ENCODE data around the gene JMJD1C. TPM values are rescaled to one million over a fixed set of nuclear protein-coding genes. Genes with fewer than 3 reads are reported as not detected.
"Not testable (repeated sequence)": the region's sequence is repeated elsewhere in the genome, so short reads cannot be mapped to it uniquely, and the experiment has no call there.

JMJD1C gene
- total RNA-seq, 1 experiment from 2014 or later: 67.6 TPM

- CTCF ChIA-PET: interaction anchor here (0.6 to 1.3 kb wide), 4 partner anchors 17 to 424 kb away, joined by 3 to 4 read pairs (median 3); no protein-coding TSS in a partner anchor
Observed at GRCh38 chr10:63383141-63383540, 82.6 kb downstream of the JMJD1C start.

GRCh38 chr10:63382066-63382465 is 83.7 kb downstream of the JMJD1C start:
- Mint-ChIP-seq H3K4me1 (ENCODE audit: low read depth, unreplicated experiment) (peaks cover 10% of the 10 kb centered on the region), H3K27ac (ENCODE audit: unreplicated experiment) (no peak overlapping the region), H3K9me3 (ENCODE audit: low read depth, unreplicated experiment) (no peaks in the 10 kb centered on the region), H3K27me3 (ENCODE audit: unreplicated experiment) (no peaks in the 10 kb centered on the region), H3K36me3 (ENCODE audit: insufficient read depth, unreplicated experiment) (no peaks in the 10 kb centered on the region), H3K4me3 (ENCODE audit: low read depth, unreplicated experiment) (no peak overlapping the region)
- no peak for TF ChIP-seq CTCF (IDR thresholded peaks at IDR 0.05; ENCODE audit: unreplicated experiment)
- CTCF ChIA-PET: no interaction called here
- BruUV-seq (replicated peaks): no TSS peak
- intact Hi-C loops (cut with micrococcal nuclease; ENCODE audit: unreplicated experiment): loop anchor here (10.0 kb wide), 1 partner anchor 107 kb away; no protein-coding TSS in a partner anchor
- DNase-seq: no peak

More at GRCh38 chr10:63383141-63383540, 82.6 kb downstream of the JMJD1C start:
- DNase-seq: no peak
- intact Hi-C loops (cut with micrococcal nuclease; ENCODE audit: unreplicated experiment): loop anchor here (10.0 kb wide), 1 partner anchor 108 kb away; no protein-coding TSS in a partner anchor
- H3K4me1 Mint-ChIP-seq (ENCODE audit: low read depth, unreplicated experiment): peaks cover 15% of the 10 kb centered on the region
- no peaks in the 10 kb centered on the region for H3K27me3 Mint-ChIP-seq (ENCODE audit: unreplicated experiment)
- H3K9me3 Mint-ChIP-seq (ENCODE audit: low read depth, unreplicated experiment): no peaks in the 10 kb centered on the region
- no peaks in the 10 kb centered on the region for H3K36me3 Mint-ChIP-seq (ENCODE audit: insufficient read depth, unreplicated experiment)
- no peak overlapping the region for H3K27ac Mint-ChIP-seq (ENCODE audit: unreplicated experiment)
- TF ChIP-seq CTCF (IDR thresholded peaks at IDR 0.05; ENCODE audit: unreplicated experiment): no peak
- H3K4me3 Mint-ChIP-seq (ENCODE audit: low read depth, unreplicated experiment): no peak overlapping the region
- BruUV-seq (replicated peaks): no TSS peak

- H3K4me1 Mint-ChIP-seq (ENCODE audit: low read depth, unreplicated experiment); intact Hi-C loops (cut with micrococcal nuclease; ENCODE audit: unreplicated experiment); H3K27ac Mint-ChIP-seq (ENCODE audit: unreplicated experiment); DNase-seq; CTCF ChIA-PET; H3K4me3 Mint-ChIP-seq (ENCODE audit: low read depth, unreplicated experiment); BruUV-seq (replicated peaks); H3K9me3 Mint-ChIP-seq (ENCODE audit: low read depth, unreplicated experiment); H3K36me3 Mint-ChIP-seq (ENCODE audit: insufficient read depth, unreplicated experiment); H3K27me3 Mint-ChIP-seq (ENCODE audit: unreplicated experiment): not testable (repeated sequence)
Observed at GRCh38 chr10:63377305-63377661, 88.5 kb downstream of the JMJD1C start.

- CTCF ChIA-PET: no interaction called here
- no peaks in the 10 kb centered on the region for H3K27me3 Mint-ChIP-seq (ENCODE audit: unreplicated experiment)
- no peaks in the 10 kb centered on the region for H3K9me3 Mint-ChIP-seq (ENCODE audit: low read depth, unreplicated experiment)
- H3K36me3 Mint-ChIP-seq (ENCODE audit: insufficient read depth, unreplicated experiment): no peaks in the 10 kb centered on the region
- no TSS peak for BruUV-seq (replicated peaks)
- H3K4me3 Mint-ChIP-seq (ENCODE audit: low read depth, unreplicated experiment): no peak overlapping the region
- TF ChIP-seq CTCF (IDR thresholded peaks at IDR 0.05; ENCODE audit: unreplicated experiment): no peak
- DNase-seq: no peak
- H3K4me1 Mint-ChIP-seq (ENCODE audit: low read depth, unreplicated experiment): peaks cover 7% of the 10 kb centered on the region
- intact Hi-C loops (cut with micrococcal nuclease; ENCODE audit: unreplicated experiment): no loop called here
- H3K27ac Mint-ChIP-seq (ENCODE audit: unreplicated experiment): no peak overlapping the region
Observed at GRCh38 chr10:63376560-63377304, 89.0 kb downstream of the JMJD1C start.

GRCh38 chr10:63375859-63376258 is 89.9 kb downstream of the JMJD1C start:
- BruUV-seq (replicated peaks): no TSS peak
- no peaks in the 10 kb centered on the region for H3K36me3 Mint-ChIP-seq (ENCODE audit: insufficient read depth, unreplicated experiment)
- peaks cover 7% of the 10 kb centered on the region for H3K4me1 Mint-ChIP-seq (ENCODE audit: low read depth, unreplicated experiment)
- no peaks in the 10 kb centered on the region for H3K9me3 Mint-ChIP-seq (ENCODE audit: low read depth, unreplicated experiment)
- DNase-seq: no peak
- H3K27me3 Mint-ChIP-seq (ENCODE audit: unreplicated experiment): no peaks in the 10 kb centered on the region
- H3K27ac Mint-ChIP-seq (ENCODE audit: unreplicated experiment): no peak overlapping the region
- no peak for TF ChIP-seq CTCF (IDR thresholded peaks at IDR 0.05; ENCODE audit: unreplicated experiment)
- H3K4me3 Mint-ChIP-seq (ENCODE audit: low read depth, unreplicated experiment): no peak overlapping the region
- intact Hi-C loops (cut with micrococcal nuclease; ENCODE audit: unreplicated experiment): no loop called here
- CTCF ChIA-PET: no interaction called here
